Heart left ventricle (tissue), 16 donors: Measurements from ENCODE around the gene CYP4F22. TPM values are rescaled to one million over a fixed set of nuclear protein-coding genes. Genes with fewer than 3 reads are reported as not detected.

Source experiments
- ATAC-seq, 4 donors: fragments of 200-7000 bp; cut with Tn5 transposase; one replicate each; pipeline ENCODE4 v1.9.1; 2020 to 2022; ENCODE audit warnings: moderate library complexity in 4 of 4, mild to moderate bottlenecking in 3 of 4, moderate number of reproducible peaks in 1 of 4
- DNase-seq, 5 donors: peaks; one replicate each; pipeline ENCODE4 v3.0.0-alpha.2; 2020
- H3K27ac ChIP-seq, 12 donors: fragments of 200-600 bp; sonication (generic) in 4 of 12; one replicate each; pipeline versions ENCODE4 v1.5.0 to v1.8.0; 2016 to 2022; ENCODE audit warnings: mild to moderate bottlenecking in 2 of 12
- H3K27me3 ChIP-seq, 9 donors: fragments of 200-600 bp; sonication (generic) in 2 of 9; one replicate each; pipeline versions ENCODE4 v1.5.1 to v1.8.0; 2016 to 2022; ENCODE audit warnings: mild to moderate bottlenecking in 3 of 9
- H3K36me3 ChIP-seq, 9 donors: fragments of 200-600 bp; sonication (generic) in 2 of 9; one replicate each; pipeline versions ENCODE4 v1.5.0 to v1.8.0; 2018 to 2022; ENCODE audit warnings: mild to moderate bottlenecking in 2 of 9
- H3K4me1 ChIP-seq, 12 donors: fragments of 200-600 bp; sonication (generic) in 4 of 12; one replicate each; pipeline versions ENCODE4 v1.5.0 to v1.8.0; 2016 to 2022; ENCODE audit warnings: mild to moderate bottlenecking in 3 of 12
- H3K4me3 ChIP-seq, 12 donors: fragments of 200-600 bp; sonication (generic) in 4 of 12; one replicate each; pipeline versions ENCODE4 v1.5.0 to v1.8.0; 2017 to 2022; ENCODE audit warnings: mild to moderate bottlenecking in 9 of 12, moderate library complexity in 4 of 12
- H3K9me3 ChIP-seq, 12 donors: fragments of 200-600 bp; sonication (generic) in 4 of 12; one replicate each; pipeline versions ENCODE4 v1.5.0 to v1.8.0; 2016 to 2022; ENCODE audit warnings: mild to moderate bottlenecking in 1 of 12
- CTCF ChIP-seq, 12 donors: fragments of 200-600 bp; sonication (generic) in 4 of 12; IDR thresholded peaks; one replicate each; pipeline versions ENCODE4 v1.5.0 to v1.8.0; 2018 to 2022; ENCODE audit warnings: antibody characterized with exemption in 12 of 12, mild to moderate bottlenecking in 5 of 12
- POLR2A ChIP-seq, 2 donors: fragments of 450-650 bp; IDR thresholded peaks; one replicate each; pipeline ENCODE4 v1.6.1; 2017; ENCODE audit warnings: antibody characterized with exemption in 2 of 2, mild to moderate bottlenecking in 2 of 2, moderate library complexity in 2 of 2
- WGBS, 4 donors: extraction: QIAGEN DNeasy Blood & Tissue Kit in 2 of 4; methylation state at CpG; one replicate each; pipeline versions ENCODE4 v1.1.5 to v1.1.7; 2013 to 2018; 5-methylcytosine and 5-hydroxymethylcytosine counted together
- intact Hi-C, 10 donors: fragments of 100-400 bp; cut with DNase I; formaldehyde crosslinking; loops; one replicate each; pipeline versions ENCODE4 v1.11.1 to v1.14.2; 2022
- polyA plus RNA-seq, 2 donors: library from polyadenylated mRNA; stranded (reverse); fragments of 200-250 nt; gene quantifications; one replicate each; pipeline ENCODE4 v1.2.3, GENCODE V29; 2013
- total RNA-seq, 9 donors: library from RNA; depleted of rRNA in 2 of 9; stranded (reverse); fragments of >200 nt in 2 of 9; fragmentation: NEBNext Ultra II Directional in 3 of 9; extraction: Animal tissue kit (Norgen Biotek cat#: 25700) in 3 of 9; gene quantifications; one replicate each; pipeline versions ENCODE4 v1.1.0 to v1.2.4, GENCODE V29; 2016 to 2023
- donor health status: ischemic (EF 13 %, LVEDD 7.1; RV severe dilation, severe dysfunction).
- donor health status: healthy with polysubstance abuse.
- donor health status: DM: no; HTN: yes; CAD: no.
- donor health status: DM: no; HTN: no; CAD: no.
- donor health status: ischemic (EF 25% LVEDD 6.9; RV normal size, moderate dysfunction).
- donor health status: ischemic (EF 25% LVEDD 5.7; RV mildly dilated, moderate dysfunction).
- donor health status: healthy.
- donor health status: DM: yes; HTN: yes; CAD: no.
- donor health status: ischemic (EF 35%, LVEDD 5.7; RV mildly dilated, moderate dysfunction).
- donor health status: nonischemic (EF 11% LVEDD 7.7; RV severe dilation, severe dysfunction).
- donor health status: DM: yes; HTN: yes; CAD: no.
- donor health status: PGD.
- donor health status: ischemic (EF 29% LVEDD 5.4; RV normal size, mild dysfunction).
- donor health status: nonischemic (EF 23%, LVEDD 6.1; RV moderate dilation, normal function).

The CYP4F22 gene
- total and polyA plus RNA-seq, 11 donors, result 0.29 TPM; not detected in 10

GRCh38 chr19:15549581-15549980 is 41.3 kb downstream of the CYP4F22 start:
- Histone ChIP-seq H3K4me3 (no peak overlapping the region), H3K27ac (no peak overlapping the region), H3K27me3 (peaks cover 7 to 45% (median 25%) of the 10 kb centered on the region in 9 donors), H3K4me1 (peaks cover 0 to 10% (median 6%) of the 10 kb centered on the region in 12 donors), H3K9me3 (no peaks in the 10 kb centered on the region), H3K36me3 (no peaks in the 10 kb centered on the region)
- TF ChIP-seq POLR2A (IDR thresholded peaks at IDR 0.05), result no peak
- TF ChIP-seq CTCF (IDR thresholded peaks at IDR 0.05), result no peak
- ATAC-seq (no peak), DNase-seq (no peak)
- intact Hi-C loops, result loop anchor here in 1 of 10 donors (5.0 kb wide), 1 partner anchor 87 kb away; the partner anchor contains the start of gene RASAL3
- 87 to 96% (median 92%) methylated on average over 5 of the region's 5 CpGs for WGBS, 4 donors

- no peak for TF ChIP-seq CTCF (IDR thresholded peaks at IDR 0.05)
- TF ChIP-seq POLR2A (IDR thresholded peaks at IDR 0.05), result no peak
- intact Hi-C loops, result loop anchor here in 8 of 10 donors (5.0 to 10.0 kb wide), 7 partner anchors 65 to 458 kb away; no protein-coding TSS in a partner anchor
- DNase-seq, result no peak
Measured at GRCh38 chr19:15550273-15550672, 41.9 kb downstream of the CYP4F22 start.

GRCh38 chr19:15550929-15551292 is 42.6 kb downstream of the CYP4F22 start:
- Histone ChIP-seq H3K27me3 (peaks cover 7 to 45% (median 25%) of the 10 kb centered on the region in 9 donors), H3K36me3 (no peaks in the 10 kb centered on the region), H3K4me3 (peak overlapping the region in 10 of 12 donors; percentile 12 to 51 (median 37)), H3K9me3 (no peaks in the 10 kb centered on the region), H3K4me1 (peaks cover 0 to 18% (median 10%) of the 10 kb centered on the region in 12 donors), H3K27ac (no peak overlapping the region)
- 5 to 7% (median 6%) methylated on average over 3 to 8 of the region's 8 CpGs for WGBS, 4 donors
- peak in 1 of 12 donors; percentile 8 for TF ChIP-seq CTCF (IDR thresholded peaks at IDR 0.05)
- TF ChIP-seq POLR2A (IDR thresholded peaks at IDR 0.05), result no peak
- DNase-seq (no peak), ATAC-seq (no peak)
- intact Hi-C loops, result loop anchor here in 8 of 10 donors (5.0 to 10.0 kb wide), 7 partner anchors 66 to 459 kb away; no protein-coding TSS in a partner anchor

More at GRCh38 chr19:15550273-15550672, 41.9 kb downstream of the CYP4F22 start:
- Histone ChIP-seq H3K4me3 (no peak overlapping the region), H3K4me1 (peaks cover 0 to 11% (median 6%) of the 10 kb centered on the region in 12 donors), H3K27me3 (peaks cover 7 to 45% (median 25%) of the 10 kb centered on the region in 9 donors), H3K27ac (no peak overlapping the region), H3K9me3 (no peaks in the 10 kb centered on the region), H3K36me3 (no peaks in the 10 kb centered on the region)
- ATAC-seq, result no peak
- WGBS, 4 donors, result 70 to 82% (median 78%) methylated on average over 3 of the region's 3 CpGs

GRCh38 chr19:15551293-15552004 is 43.1 kb downstream of the CYP4F22 start:
- DNase-seq, result peak in 3 of 5 donors; percentile 20 to 35 (median 31)
- no peak for ATAC-seq
- Histone ChIP-seq H3K4me1 (peaks cover 0 to 22% (median 14%) of the 10 kb centered on the region in 12 donors), H3K4me3 (peak overlapping the region in 10 of 12 donors; percentile 12 to 51 (median 37)), H3K9me3 (no peaks in the 10 kb centered on the region), H3K27me3 (peaks cover 7 to 45% (median 25%) of the 10 kb centered on the region in 9 donors), H3K36me3 (no peaks in the 10 kb centered on the region), H3K27ac (no peak overlapping the region)
- intact Hi-C loops, result loop anchor here in 8 of 10 donors (5.0 to 10.0 kb wide), 7 partner anchors 67 to 459 kb away; no protein-coding TSS in a partner anchor
- TF ChIP-seq CTCF (IDR thresholded peaks at IDR 0.05) (peak in 1 of 12 donors; percentile 1), POLR2A (IDR thresholded peaks at IDR 0.05) (no peak)
- 3 to 6% (median 4%) methylated on average over 25 to 40 of the region's 40 CpGs for WGBS, 4 donors
